A673 (cell line): Measurements from ENCODE around the gene ULBP3.

ENCODE experiments used
- CTCF ChIP-seq: fragments of 300-800, 200-600 bp; sonication (generic); conservative IDR thresholded peaks from 2 replicates; pipeline ENCODE4 v1.5.1; 2017; ENCODE audit warnings: low read depth, mild to moderate bottlenecking, antibody characterized with exemption, low read length, moderate library complexity, mixed read lengths
- EZH2 ChIP-seq: fragments of 200-600 bp; sonication (generic); IDR thresholded peaks from 2 replicates; pipeline ENCODE4 v1.6.1; 2017; ENCODE audit warnings: borderline replicate concordance, low read depth, mild to moderate bottlenecking, mixed read lengths, antibody characterized with exemption, low read length; ENCODE audit not compliant: poor library complexity, severe bottlenecking

- no peak for TF ChIP-seq CTCF
- no peak for TF ChIP-seq EZH2
Observed at GRCh38 chr6:150046943-150047342, 22.0 kb downstream of the ULBP3 start.
